D721Med (cell line): ENCODE results near the gene RHOT1.

Source experiments
- DNase-seq: peaks from one replicate; pipeline ENCODE4 v3.0.0; 2011; ENCODE audit warnings: low spot score; ENCODE audit not compliant: insufficient read length
- FAIRE-seq: peaks from 2 replicates; lab custom pipeline; 2011; peaks lifted over from hg19 to GRCh38; lab: Jason Lieb, UNC
- CTCF ChIP-seq: IDR thresholded peaks from 2 replicates; pipeline ENCODE4 v1.5.1; 2012; ENCODE audit warnings: mild to moderate bottlenecking, control low read depth; ENCODE audit not compliant: insufficient read depth; ENCODE audit errors: missing control alignments

RHOT1 gene

GRCh38 chr17:32211671-32212070 lies 69.4 kb downstream of the RHOT1 start:
- no peak for TF ChIP-seq CTCF
- FAIRE-seq, result no peak
- DNase-seq, result no peak

- DNase-seq (no peak), FAIRE-seq (no peak)
- no peak for TF ChIP-seq CTCF
Observed at GRCh38 chr17:32215696-32216095, 73.4 kb downstream of the RHOT1 start.

GRCh38 chr17:32222621-32223020 lies 80.3 kb downstream of the RHOT1 start:
- DNase-seq, result no peak
- no peak for TF ChIP-seq CTCF
- no peak for FAIRE-seq

- no peak for TF ChIP-seq CTCF
- FAIRE-seq (no peak), DNase-seq (no peak)
Observed at GRCh38 chr17:32223703-32224102, 81.4 kb downstream of the RHOT1 start.

GRCh38 chr17:32226886-32227285 lies 84.6 kb downstream of the RHOT1 start:
- no peak for FAIRE-seq
- DNase-seq, result no peak
- no peak for TF ChIP-seq CTCF

GRCh38 chr17:32227910-32228309 lies 85.6 kb downstream of the RHOT1 start:
- DNase-seq (no peak), FAIRE-seq (no peak)
- no peak for TF ChIP-seq CTCF

- FAIRE-seq, result peak; percentile 11
Observed at GRCh38 chr17:32235588-32235987, 93.3 kb downstream of the RHOT1 start.

More at GRCh38 chr17:32235588-32235987, 93.3 kb downstream of the RHOT1 start:
- DNase-seq, result no peak
- TF ChIP-seq CTCF, result no peak
